ENCODE results near the gene SIRT7.

DNA sequence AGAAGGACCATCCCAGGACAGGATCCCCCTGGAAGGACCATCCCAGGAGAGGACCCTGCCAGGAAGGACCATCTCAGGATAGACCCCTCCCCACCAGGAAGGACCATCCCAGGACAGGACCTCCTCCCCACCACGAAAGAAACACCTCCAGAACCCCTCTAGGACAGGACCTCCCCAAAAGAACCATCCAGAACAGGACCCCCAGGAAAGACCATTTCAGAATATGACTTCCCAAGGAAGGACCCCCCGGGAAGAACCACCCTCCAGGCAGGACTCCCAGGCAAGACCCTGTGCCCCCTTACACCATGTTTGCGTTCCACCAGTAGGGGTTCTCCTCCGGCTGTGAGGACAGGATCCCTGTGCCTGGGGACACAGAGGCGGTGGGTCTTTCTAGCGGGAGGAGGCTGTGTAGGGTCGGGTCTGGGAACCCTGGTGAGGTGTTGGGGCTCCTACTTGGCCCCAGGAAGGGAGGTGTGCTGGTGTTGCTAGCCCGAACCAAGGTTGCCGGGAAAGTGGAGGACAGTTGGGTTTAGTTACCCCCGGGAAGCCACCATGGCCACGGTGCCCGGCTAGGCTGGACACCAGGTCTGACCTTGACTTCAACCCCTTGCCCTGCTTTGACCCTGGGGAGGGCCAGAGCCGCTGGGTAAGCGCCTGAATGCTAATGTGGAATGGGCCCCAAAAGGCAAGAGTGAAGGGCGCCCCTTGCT lies 40.8 kb upstream of the SIRT7 start:
- TF ChIP-seq, protein P1, sequence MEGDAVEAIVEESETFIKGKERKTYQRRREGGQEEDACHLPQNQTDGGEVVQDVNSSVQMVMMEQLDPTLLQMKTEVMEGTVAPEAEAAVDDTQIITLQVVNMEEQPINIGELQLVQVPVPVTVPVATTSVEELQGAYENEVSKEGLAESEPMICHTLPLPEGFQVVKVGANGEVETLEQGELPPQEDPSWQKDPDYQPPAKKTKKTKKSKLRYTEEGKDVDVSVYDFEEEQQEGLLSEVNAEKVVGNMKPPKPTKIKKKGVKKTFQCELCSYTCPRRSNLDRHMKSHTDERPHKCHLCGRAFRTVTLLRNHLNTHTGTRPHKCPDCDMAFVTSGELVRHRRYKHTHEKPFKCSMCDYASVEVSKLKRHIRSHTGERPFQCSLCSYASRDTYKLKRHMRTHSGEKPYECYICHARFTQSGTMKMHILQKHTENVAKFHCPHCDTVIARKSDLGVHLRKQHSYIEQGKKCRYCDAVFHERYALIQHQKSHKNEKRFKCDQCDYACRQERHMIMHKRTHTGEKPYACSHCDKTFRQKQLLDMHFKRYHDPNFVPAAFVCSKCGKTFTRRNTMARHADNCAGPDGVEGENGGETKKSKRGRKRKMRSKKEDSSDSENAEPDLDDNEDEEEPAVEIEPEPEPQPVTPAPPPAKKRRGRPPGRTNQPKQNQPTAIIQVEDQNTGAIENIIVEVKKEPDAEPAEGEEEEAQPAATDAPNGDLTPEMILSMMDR (IDR thresholded peaks at IDR 0.05) = no peak
- TF ChIP-seq POLR2A (IDR thresholded peaks at IDR 0.05) = no peak
